DMS53 treated with DMSO at 0.1 percent for 48 hours (cell line): ENCODE results near the gene UBE2Q2.
"Not testable (repeated sequence)": the region's sequence is repeated elsewhere in the genome, so short reads cannot be mapped to it uniquely, and the experiment has no call there.

ENCODE experiments used
- DNase-seq: peaks from one replicate; lab custom pipeline; 2025; ENCODE audit not compliant: unreplicated experiment; lab: John Stamatoyannopoulos, UW

The UBE2Q2 gene

GRCh38 chr15:75823860-75824613, 19.2 kb upstream of the UBE2Q2 start:
- no peak for DNase-seq

- DNase-seq: no peak
These were observed 15.6 kb upstream of the UBE2Q2 start for GRCh38 chr15:75827691-75828090.

DNA sequence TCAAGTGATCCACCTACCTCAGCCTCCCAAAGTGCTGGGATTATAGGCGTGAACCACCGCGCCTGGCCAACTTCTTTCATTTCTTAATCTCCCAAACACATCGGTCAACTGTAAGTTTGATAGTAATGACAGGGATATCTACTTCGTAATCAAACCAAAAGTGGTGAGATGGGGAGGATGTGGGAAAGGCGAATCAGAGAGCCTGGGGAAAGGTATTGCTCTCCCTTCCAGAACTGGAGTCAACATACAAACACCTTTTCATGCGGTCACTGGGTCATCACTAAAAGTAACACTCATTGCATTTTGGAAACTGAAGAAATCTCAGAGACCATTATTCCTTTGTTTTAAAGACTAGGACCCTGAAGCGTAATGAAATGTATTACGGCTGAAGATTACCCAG, 14.8 kb upstream of the UBE2Q2 start:
- no peak for DNase-seq

GRCh38 chr15:75830910-75831805, 12.1 kb upstream of the UBE2Q2 start:
- DNase-seq: no peak

DNA sequence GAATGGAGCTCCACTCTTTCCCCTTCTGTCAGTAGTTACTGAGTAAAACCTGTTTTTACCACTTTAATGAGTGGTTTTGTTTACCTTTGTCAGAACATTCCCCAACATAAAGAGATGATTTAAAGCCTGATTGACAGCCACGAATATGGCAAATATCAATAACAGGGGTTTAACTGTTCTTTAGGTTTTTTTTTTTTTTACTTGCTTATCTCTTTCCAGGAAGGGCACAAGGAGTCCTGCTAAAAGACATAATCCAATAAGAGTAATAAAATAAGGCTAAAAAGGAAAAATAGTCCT, 11.5 kb upstream of the UBE2Q2 start:
- DNase-seq: no peak

- no peak for DNase-seq
These were observed 11.1 kb upstream of the UBE2Q2 start for GRCh38 chr15:75832114-75832513.

DNA sequence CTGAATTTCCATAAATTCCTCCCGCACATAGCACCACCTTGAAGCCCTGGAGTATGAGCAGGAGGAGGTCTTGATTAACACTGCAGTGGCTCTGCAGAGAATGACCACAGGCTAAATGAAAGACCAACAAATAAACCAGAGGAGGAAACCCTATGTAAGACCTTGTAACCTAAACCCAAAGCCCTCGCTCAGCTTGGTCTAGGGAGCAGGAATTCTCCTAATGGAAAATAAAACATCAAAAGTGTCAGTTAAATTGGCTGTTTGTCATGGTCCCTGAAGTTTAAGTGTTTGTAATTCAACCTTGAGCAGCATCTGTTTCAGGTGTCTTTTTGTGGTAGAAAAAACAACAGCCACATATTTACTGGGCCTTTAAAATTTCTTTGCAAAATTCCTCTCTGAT, 9.2 kb upstream of the UBE2Q2 start:
- DNase-seq: peak; percentile 20

DNA sequence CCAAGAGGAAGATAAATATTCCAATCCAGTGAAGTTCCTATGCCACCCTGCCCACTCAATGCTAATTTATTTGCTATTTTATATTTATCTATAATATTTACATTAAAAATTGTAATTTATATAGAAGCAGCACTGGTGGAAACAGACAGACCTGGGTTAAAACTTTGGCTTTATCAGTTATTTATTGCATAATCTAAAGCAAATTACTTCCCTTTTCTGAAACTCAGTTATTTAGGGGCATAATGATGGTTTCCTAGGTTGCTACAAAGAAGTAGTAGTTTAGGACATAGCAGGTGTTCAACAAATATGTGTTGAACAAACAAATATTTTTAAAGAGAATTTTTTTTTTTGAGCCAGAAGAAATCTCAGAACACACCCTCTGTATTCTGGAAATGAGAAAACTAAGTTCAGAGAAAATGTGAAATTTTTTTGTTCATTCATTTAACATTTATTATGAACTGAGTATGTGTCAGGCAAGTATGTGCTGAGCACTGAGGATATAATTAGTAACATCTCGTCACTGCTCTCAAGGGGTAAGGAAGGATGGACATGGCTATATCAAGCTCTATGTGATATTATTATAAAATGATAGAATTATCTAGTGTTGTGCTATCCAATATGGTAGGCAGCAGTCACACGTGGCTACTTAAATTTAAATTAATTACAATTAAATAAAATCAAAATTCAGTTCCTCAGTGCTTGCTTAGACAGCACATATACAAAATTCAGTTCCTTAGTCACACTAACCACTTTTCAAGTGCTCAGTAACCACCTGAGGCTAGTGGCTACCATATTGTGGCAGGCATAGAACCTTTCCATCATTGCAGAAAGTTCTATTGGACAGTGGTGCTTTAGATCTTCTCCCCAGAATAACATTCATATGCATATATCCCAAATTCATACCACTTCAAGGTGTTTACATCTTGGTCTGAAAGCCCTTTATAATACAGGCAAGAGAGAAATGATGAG, 7.0 kb upstream of the UBE2Q2 start:
- DNase-seq: no peak

- no peak for DNase-seq
These were observed 6.3 kb upstream of the UBE2Q2 start for GRCh38 chr15:75836959-75837334.

- DNase-seq: no peak
These were observed 2.6 kb upstream of the UBE2Q2 start for GRCh38 chr15:75840659-75841058.

DNA sequence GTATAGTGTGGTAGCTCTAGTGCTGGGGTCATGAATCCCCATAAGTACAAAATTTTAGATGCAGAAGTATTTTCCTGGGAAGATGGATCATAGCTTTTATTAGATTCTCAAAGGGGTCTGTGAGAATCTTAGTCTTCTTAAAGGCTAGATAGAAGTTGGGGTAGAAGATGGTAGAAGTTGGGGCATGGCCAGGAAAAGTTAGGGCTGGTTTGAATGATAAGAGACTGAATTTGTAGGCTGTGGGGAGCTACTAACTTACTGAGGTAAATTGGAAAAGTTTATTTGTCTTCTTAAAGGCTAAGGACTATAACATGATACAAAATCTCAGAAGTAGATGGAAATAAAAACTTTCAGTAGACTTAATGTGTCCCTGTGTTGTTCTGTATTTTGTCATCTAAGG, 1.6 kb upstream of the UBE2Q2 start:
- no peak for DNase-seq

DNA sequence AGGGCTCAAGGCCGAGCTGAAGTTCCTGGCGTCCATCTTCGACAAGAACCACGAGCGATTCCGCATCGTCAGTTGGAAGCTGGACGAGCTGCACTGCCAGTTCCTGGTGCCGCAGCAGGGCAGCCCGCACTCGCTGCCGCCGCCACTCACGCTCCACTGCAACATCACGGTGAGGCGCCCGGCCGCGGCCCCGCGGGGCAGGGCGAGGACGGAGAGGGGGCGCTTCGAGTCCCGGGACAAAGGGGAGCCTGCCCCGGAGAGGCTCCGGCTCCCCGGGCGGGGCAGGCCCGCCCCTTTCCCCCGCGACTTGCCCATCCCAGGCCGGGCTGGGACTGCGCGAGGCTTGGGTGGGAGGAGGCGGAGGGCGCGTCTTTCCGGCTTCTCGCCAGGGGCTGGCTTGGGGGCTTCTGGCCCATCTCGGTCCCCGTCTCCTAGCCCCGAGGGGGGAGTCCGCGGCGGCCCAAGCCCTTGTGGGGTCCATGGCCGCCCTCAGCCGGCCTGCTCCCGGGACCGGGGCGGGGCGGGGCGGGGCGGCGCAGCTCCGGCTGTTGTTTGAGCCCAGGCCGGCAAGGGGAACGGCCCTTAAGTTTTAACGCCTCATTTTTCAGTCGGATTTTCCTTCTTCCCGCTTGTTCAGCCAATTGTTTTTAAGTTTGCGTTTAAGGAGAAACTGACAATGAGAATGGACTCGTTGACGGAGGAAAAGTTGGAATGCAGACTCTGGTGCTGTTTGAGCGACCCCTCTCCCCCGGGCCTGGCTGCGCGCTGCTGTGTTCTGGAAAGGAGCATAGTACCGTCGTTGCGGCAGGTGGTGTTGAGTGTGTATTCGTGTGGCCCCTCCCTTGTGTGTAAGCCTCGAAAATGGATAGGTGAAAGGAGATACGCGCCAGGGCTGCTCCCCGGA, 683 bp downstream of the UBE2Q2 start:
- DNase-seq: peak; percentile 24

- no peak for DNase-seq
These were observed 1.5 kb downstream of the UBE2Q2 start for GRCh38 chr15:75844629-75845335.

GRCh38 chr15:75849167-75849566, 5.9 kb downstream of the UBE2Q2 start:
- DNase-seq: no peak

DNA sequence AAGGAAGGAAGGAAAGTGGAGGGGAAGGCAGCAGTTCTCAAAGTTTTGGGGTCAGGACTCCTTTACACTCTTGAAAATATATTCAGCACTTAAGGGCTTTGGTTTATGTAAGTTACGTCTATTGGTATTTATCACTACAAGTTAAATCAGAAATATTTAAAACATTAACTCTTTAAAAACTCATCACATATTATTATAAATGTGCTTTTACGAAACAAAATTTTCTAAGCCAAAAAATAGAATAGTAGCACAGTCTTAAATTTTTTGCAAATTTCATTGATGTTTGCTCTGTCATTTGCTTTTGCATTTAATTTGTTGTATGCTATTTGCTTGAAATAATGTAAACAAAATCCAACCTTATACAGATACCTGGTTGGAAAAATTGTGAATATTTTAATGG, 7.5 kb downstream of the UBE2Q2 start:
- DNase-seq: no peak

DNA sequence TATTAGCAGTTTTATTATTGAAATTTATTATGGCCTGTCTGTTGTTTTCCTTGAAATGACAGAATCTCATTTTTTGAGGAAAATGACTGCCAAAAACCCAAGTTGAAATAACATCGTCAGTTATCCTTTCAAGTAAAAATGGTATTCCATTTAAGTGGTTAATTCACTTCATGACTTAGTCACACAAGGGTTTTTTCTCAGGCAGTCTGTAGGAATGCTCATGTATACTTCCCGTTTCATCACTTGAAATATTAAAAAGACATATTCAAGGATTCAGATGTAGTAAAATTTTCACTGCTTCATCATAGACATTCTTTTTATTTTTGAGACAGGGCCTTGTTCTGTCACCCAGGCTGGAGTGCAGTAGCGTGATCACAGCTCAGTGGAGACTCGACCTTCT, 8.3 kb downstream of the UBE2Q2 start:
- not testable (repeated sequence) for DNase-seq

DNA sequence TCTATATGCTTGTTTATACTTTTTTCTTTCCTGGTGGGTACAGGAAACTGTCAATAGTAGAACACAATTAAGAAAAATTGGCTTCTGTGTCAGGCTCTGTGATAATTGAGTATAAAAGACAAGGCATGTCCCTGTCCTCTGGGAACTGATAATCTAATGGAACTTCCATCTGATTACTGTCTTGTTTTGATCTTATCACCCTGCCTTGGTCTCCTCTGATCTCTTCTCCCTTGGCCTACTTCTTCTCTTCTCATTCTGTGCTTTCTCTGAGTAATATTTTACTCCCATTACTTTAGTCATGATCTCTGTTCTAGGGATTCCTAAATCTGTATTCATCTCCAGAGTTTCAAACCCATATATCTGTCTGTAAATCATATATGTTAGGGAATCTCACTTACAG, 14.6 kb downstream of the UBE2Q2 start:
- no peak for DNase-seq

- no peak for DNase-seq
These were observed 18.6 kb downstream of the UBE2Q2 start for GRCh38 chr15:75861750-75862402.

DNA sequence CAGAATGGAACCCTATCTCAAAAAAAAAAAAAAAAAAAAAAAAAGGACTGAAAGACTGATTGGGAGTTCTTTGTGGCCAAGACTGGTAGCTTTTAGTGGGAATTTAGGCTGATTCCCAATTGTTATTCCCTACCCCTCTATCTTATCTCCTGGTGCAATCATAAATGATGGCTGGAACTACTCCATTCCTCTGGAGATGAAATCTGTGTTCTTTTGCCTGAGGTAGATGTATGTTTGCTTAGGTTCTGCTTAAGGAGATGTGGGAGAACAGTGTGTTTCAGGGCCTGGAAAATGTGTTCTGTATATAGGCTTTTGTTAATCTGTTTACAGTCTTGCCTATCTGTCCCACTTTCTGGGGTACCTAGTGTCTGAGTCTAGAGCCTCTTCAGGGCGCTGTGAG, 19.5 kb downstream of the UBE2Q2 start:
- DNase-seq: no peak
